GM21423 (cell line): ENCODE measurements around the gene KY.

Experiments used
- ATAC-seq: cut with Tn5 transposase; IDR thresholded peaks from one replicate; pipeline ENCODE4 v1.9.1; 2021; ENCODE audit warnings: mild to moderate bottlenecking, moderate library complexity; ENCODE audit not compliant: unreplicated experiment

The KY gene

GRCh38 chr3:134647902-134648760 is 2.7 kb downstream of the KY start:
- ATAC-seq: no peak

GRCh38 chr3:134646086-134646485 is 4.7 kb downstream of the KY start:
- ATAC-seq: no peak

- no peak for ATAC-seq
Observed at GRCh38 chr3:134645515-134645914, 5.3 kb downstream of the KY start.

GRCh38 chr3:134644731-134645514 is 5.9 kb downstream of the KY start:
- no peak for ATAC-seq

- no peak for ATAC-seq
Observed at GRCh38 chr3:134643150-134643675, 7.6 kb downstream of the KY start.

- ATAC-seq: no peak
Observed at GRCh38 chr3:134642445-134643149, 8.2 kb downstream of the KY start.

GRCh38 chr3:134641671-134642300 is 9.0 kb downstream of the KY start:
- ATAC-seq: no peak

GRCh38 chr3:134640872-134641470 is 9.9 kb downstream of the KY start:
- ATAC-seq: no peak

- ATAC-seq: no peak
Observed at GRCh38 chr3:134640378-134640777, 10.4 kb downstream of the KY start.

GRCh38 chr3:134638385-134639030 is 12.3 kb downstream of the KY start:
- no peak for ATAC-seq

- ATAC-seq: no peak
Observed at GRCh38 chr3:134636406-134636805, 14.4 kb downstream of the KY start.

GRCh38 chr3:134630506-134630905 is 20.3 kb downstream of the KY start:
- ATAC-seq: no peak

GRCh38 chr3:134628884-134629283 is 21.9 kb downstream of the KY start:
- no peak for ATAC-seq

GRCh38 chr3:134627831-134628230 is 23.0 kb downstream of the KY start:
- ATAC-seq: no peak

GRCh38 chr3:134625885-134626741 is 24.7 kb downstream of the KY start:
- no peak for ATAC-seq

- ATAC-seq: no peak
Observed at GRCh38 chr3:134625462-134625861, 25.4 kb downstream of the KY start.

GRCh38 chr3:134624537-134625287 is 26.1 kb downstream of the KY start:
- ATAC-seq: no peak

- ATAC-seq: no peak
Observed at GRCh38 chr3:134623615-134624245, 27.1 kb downstream of the KY start.
